Heart left ventricle (tissue), 13 donors: ENCODE measurements around the gene SLC7A6OS.

Experiments used
- CTCF ChIP-seq, 12 donors: fragments of 200-600 bp; sonication (generic) in 4 of 12; IDR thresholded peaks; one replicate each; pipeline versions ENCODE4 v1.5.0 to v1.8.0; 2018 to 2022; ENCODE audit warnings: antibody characterized with exemption in 12 of 12, mild to moderate bottlenecking in 5 of 12
- POLR2A ChIP-seq, 2 donors: fragments of 450-650 bp; IDR thresholded peaks; one replicate each; pipeline ENCODE4 v1.6.1; 2017; ENCODE audit warnings: antibody characterized with exemption in 2 of 2, mild to moderate bottlenecking in 2 of 2, moderate library complexity in 2 of 2
- donor health status: ischemic (EF 13 %, LVEDD 7.1; RV severe dilation, severe dysfunction).
- donor health status: DM: no; HTN: yes; CAD: no.
- donor health status: DM: no; HTN: no; CAD: no.
- donor health status: ischemic (EF 25% LVEDD 6.9; RV normal size, moderate dysfunction).
- donor health status: ischemic (EF 25% LVEDD 5.7; RV mildly dilated, moderate dysfunction).
- donor health status: ischemic (EF 35%, LVEDD 5.7; RV mildly dilated, moderate dysfunction).
- donor health status: nonischemic (EF 11% LVEDD 7.7; RV severe dilation, severe dysfunction).
- donor health status: DM: yes; HTN: yes; CAD: no.
- donor health status: PGD.
- donor health status: ischemic (EF 29% LVEDD 5.4; RV normal size, mild dysfunction).
- donor health status: nonischemic (EF 23%, LVEDD 6.1; RV moderate dilation, normal function).

GRCh38 chr16:68269793-68270192 lies 41.0 kb downstream of the SLC7A6OS start:
- TF ChIP-seq CTCF (IDR thresholded peaks at IDR 0.05) (no peak), POLR2A (IDR thresholded peaks at IDR 0.05) (no peak)
